Upper lobe of right lung (tissue), 1 donor: ENCODE data around the gene PGAP3. TPM values are rescaled to one million over a fixed set of nuclear protein-coding genes. Genes with fewer than 3 reads are reported as not detected.

Experiments used
- ATAC-seq: fragments of 200-7000 bp; cut with Tn5 transposase; one replicate; pipeline ENCODE4 v1.9.1; 2020; ENCODE audit warnings: mild to moderate bottlenecking, moderate library complexity
- DNase-seq: peaks from one replicate; pipeline ENCODE4 v3.0.0-alpha.2; 2020
- H3K27ac ChIP-seq: fragments of 200-600 bp; one replicate; pipeline ENCODE4 v1.8.0; 2022
- H3K27me3 ChIP-seq: fragments of 200-600 bp; one replicate; pipeline ENCODE4 v1.8.0; 2022; ENCODE audit warnings: mild to moderate bottlenecking
- H3K36me3 ChIP-seq: fragments of 200-600 bp; one replicate; pipeline ENCODE4 v1.8.0; 2022
- H3K4me1 ChIP-seq: fragments of 200-600 bp; one replicate; pipeline ENCODE4 v1.8.0; 2022
- H3K4me3 ChIP-seq: fragments of 200-600 bp; one replicate; pipeline ENCODE4 v1.8.0; 2022; ENCODE audit warnings: mild to moderate bottlenecking
- H3K9me3 ChIP-seq: fragments of 200-600 bp; one replicate; pipeline ENCODE4 v1.8.0; 2022
- intact Hi-C: fragments of 100-400 bp; cut with DNase I; formaldehyde crosslinking; loops from one replicate; pipeline ENCODE4 v1.11.0; 2022
- total RNA-seq: library from RNA; stranded (reverse); fragmentation: NEBNext Ultra II Directional; extraction: Animal tissue kit (Norgen Biotek cat#: 25700); gene quantifications from one replicate; pipeline ENCODE4 v1.2.1, GENCODE V29; 2021
- TF ChIP-seq, protein P1 (sequence below): fragments of 200-600 bp; IDR thresholded peaks from one replicate; pipeline ENCODE4 v1.8.0; 2022; ENCODE audit warnings: antibody characterized with exemption
- donor health status: DM: no; HTN: yes; CAD: no; lungs with severe emphysema.

PGAP3 gene
- total RNA-seq, 1 donor from 2014 or later: 24.5 TPM

DNA sequence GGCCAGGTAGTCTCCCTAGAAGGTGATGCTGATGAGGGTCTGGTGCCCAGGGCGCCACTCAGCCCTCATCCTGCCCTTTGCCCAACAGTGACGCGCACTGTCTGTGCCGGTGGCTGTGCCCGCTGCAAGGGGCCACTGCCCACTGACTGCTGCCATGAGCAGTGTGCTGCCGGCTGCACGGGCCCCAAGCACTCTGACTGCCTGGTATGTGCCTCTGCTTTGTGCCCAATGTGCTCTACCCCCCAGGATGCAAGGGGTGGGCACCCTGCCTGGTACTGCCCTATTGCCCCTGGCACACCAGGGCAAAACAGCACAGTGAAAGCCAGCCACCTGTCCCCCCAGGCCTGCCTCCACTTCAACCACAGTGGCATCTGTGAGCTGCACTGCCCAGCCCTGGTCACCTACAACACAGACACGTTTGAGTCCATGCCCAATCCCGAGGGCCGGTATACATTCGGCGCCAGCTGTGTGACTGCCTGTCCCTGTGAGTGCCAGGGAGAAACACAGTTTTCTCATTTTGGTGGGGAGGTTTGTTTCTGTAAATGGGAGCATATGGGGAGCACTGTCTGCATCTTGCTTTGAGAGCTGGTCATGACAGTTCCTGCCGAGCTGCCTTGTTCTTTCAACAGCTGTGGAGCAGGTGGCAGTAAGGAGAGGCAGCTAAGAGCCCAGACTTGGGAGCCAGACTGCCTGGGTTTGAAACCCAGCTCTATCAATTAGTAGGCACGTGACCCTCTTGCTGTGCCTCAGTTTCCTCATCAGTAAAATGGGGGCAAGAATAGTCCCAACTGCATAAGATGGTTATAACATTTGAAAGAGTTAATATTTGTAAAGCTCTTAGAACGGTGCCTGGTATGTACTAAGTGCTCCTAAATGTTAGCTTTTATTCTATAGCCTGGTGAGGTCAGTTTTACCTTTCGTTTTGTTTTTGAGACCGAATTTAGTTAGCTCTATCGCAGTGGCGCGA is 22.4 kb upstream of the PGAP3 start:
- Histone ChIP-seq H3K9me3 (no peaks in the 10 kb centered on the region), H3K27ac (no peak overlapping the region), H3K4me1 (peaks cover 6% of the 10 kb centered on the region), H3K4me3 (no peak overlapping the region), H3K27me3 (no peaks in the 10 kb centered on the region), H3K36me3 (peaks cover 56% of the 10 kb centered on the region)
- DNase-seq (no peak), ATAC-seq (no peak)
- intact Hi-C loops: no loop called here
- TF ChIP-seq, protein P1, sequence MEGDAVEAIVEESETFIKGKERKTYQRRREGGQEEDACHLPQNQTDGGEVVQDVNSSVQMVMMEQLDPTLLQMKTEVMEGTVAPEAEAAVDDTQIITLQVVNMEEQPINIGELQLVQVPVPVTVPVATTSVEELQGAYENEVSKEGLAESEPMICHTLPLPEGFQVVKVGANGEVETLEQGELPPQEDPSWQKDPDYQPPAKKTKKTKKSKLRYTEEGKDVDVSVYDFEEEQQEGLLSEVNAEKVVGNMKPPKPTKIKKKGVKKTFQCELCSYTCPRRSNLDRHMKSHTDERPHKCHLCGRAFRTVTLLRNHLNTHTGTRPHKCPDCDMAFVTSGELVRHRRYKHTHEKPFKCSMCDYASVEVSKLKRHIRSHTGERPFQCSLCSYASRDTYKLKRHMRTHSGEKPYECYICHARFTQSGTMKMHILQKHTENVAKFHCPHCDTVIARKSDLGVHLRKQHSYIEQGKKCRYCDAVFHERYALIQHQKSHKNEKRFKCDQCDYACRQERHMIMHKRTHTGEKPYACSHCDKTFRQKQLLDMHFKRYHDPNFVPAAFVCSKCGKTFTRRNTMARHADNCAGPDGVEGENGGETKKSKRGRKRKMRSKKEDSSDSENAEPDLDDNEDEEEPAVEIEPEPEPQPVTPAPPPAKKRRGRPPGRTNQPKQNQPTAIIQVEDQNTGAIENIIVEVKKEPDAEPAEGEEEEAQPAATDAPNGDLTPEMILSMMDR: no peak

DNA sequence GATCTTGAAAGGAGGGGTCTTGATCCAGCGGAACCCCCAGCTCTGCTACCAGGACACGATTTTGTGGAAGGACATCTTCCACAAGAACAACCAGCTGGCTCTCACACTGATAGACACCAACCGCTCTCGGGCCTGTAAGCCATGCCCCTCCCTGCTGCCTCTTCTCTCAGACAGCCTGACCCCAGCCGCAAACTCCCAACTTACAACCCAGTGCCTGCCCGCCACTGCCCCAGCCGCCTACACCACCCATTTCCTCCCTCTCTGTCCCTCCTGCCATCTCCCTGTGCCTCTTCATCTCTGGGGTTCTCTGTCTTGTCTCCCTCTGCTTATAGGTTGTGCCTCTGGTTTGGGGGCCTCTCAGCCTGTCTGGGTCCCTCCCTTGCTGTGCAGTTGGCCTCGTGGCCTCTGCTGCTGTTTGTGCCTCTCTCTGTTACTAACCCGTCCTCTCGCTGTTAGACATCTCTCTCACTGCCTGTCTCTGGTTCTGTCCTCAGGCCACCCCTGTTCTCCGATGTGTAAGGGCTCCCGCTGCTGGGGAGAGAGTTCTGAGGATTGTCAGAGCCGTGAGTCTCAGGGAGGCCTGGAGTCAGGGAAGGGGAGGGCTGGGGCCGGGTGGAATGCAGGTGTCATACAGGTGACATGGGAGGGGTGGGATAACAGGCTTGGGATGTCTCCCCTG is 21.6 kb upstream of the PGAP3 start:
- intact Hi-C loops: no loop called here
- Histone ChIP-seq H3K4me3 (no peak overlapping the region), H3K36me3 (peaks cover 47% of the 10 kb centered on the region), H3K27ac (no peak overlapping the region), H3K9me3 (no peaks in the 10 kb centered on the region), H3K27me3 (no peaks in the 10 kb centered on the region), H3K4me1 (peaks cover 14% of the 10 kb centered on the region)
- DNase-seq (no peak), ATAC-seq (no peak)
- TF ChIP-seq, protein P1: no peak

GRCh38 chr17:39706921-39707337 is 19.1 kb upstream of the PGAP3 start:
- no peaks in the 10 kb centered on the region for H3K9me3 ChIP-seq
- H3K4me1 ChIP-seq: peaks cover 31% of the 10 kb centered on the region
- no peaks in the 10 kb centered on the region for H3K27me3 ChIP-seq
- no peak for DNase-seq
- peak overlapping the region; percentile 71 for H3K27ac ChIP-seq
- H3K4me3 ChIP-seq: no peak overlapping the region
- intact Hi-C loops: no loop called here
- H3K36me3 ChIP-seq: peaks cover 35% of the 10 kb centered on the region
- ATAC-seq: no peak
- TF ChIP-seq, protein P1: no peak

DNA sequence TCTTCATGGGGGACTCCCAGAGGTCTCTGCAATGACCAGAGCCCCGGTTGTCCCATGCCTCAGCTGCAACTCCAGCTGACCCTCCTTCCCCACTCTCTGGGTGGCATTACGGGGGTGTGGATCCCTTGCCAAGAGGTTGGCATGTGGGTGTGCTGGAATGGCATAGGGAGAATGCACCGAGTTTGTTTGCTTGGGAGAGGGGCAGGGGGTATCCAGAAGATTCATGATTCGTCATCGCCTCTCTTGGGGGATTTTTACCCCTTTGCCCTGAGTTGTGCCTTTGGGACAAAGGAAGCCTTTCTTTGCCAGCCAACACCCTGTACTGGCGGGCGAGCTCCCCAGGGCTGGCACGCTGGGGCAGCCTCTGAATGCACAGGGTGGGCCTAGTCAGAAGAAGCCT is 18.5 kb upstream of the PGAP3 start:
- Histone ChIP-seq H3K27me3 (no peaks in the 10 kb centered on the region), H3K27ac (peak overlapping the region; percentile 71), H3K9me3 (no peaks in the 10 kb centered on the region), H3K4me1 (peaks cover 35% of the 10 kb centered on the region), H3K36me3 (peaks cover 32% of the 10 kb centered on the region), H3K4me3 (no peak overlapping the region)
- ATAC-seq (no peak), DNase-seq (no peak)
- intact Hi-C loops: no loop called here
- TF ChIP-seq, protein P1: no peak

- Histone ChIP-seq H3K27me3 (no peaks in the 10 kb centered on the region), H3K4me1 (peaks cover 39% of the 10 kb centered on the region), H3K27ac (peak overlapping the region; percentile 71), H3K9me3 (no peaks in the 10 kb centered on the region), H3K4me3 (no peak overlapping the region), H3K36me3 (peaks cover 26% of the 10 kb centered on the region)
- peak; percentile 85 for ATAC-seq
- intact Hi-C loops: no loop called here
- TF ChIP-seq, protein P1: no peak
- DNase-seq: peak; percentile 89
Measured at GRCh38 chr17:39705786-39706348, 18.0 kb upstream of the PGAP3 start.
